ENCODE data around the gene MAP3K9. TPM values are rescaled to one million over a fixed set of nuclear protein-coding genes. Genes with fewer than 3 reads are reported as not detected.
"Not testable (repeated sequence)": the region's sequence is repeated elsewhere in the genome, so short reads cannot be mapped to it uniquely, and the experiment has no call there.

The MAP3K9 gene
- total RNA-seq, 1 donor from 2014 or later, result 20.1 TPM

DNA sequence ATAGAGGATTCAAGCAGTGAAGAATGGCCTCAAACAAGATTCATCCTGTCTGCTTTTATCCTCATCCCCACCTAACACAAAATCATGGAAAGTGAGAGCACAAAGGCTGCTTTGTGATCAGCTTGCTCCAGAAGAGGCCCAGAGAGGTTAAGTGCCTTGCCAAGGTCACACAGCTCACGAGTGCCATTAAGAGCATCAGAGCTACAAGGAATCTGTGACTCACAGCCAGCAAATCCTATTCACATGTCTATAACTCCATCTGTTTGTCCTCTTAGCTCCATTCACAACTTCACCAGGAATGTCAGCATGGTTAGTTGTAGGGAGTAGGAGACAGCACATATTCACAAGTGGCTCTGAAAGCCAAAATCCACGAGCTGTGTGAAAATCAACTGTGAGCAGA, 87.8 kb downstream of the MAP3K9 start:
- no peak for ATAC-seq

- ATAC-seq, result peak; percentile 98
Measured at GRCh38 chr14:70718383-70719118, 90.8 kb downstream of the MAP3K9 start.

GRCh38 chr14:70716958-70717357, 92.4 kb downstream of the MAP3K9 start:
- ATAC-seq, result no peak

- ATAC-seq, result no peak
Measured at GRCh38 chr14:70716483-70716882, 92.8 kb downstream of the MAP3K9 start.

DNA sequence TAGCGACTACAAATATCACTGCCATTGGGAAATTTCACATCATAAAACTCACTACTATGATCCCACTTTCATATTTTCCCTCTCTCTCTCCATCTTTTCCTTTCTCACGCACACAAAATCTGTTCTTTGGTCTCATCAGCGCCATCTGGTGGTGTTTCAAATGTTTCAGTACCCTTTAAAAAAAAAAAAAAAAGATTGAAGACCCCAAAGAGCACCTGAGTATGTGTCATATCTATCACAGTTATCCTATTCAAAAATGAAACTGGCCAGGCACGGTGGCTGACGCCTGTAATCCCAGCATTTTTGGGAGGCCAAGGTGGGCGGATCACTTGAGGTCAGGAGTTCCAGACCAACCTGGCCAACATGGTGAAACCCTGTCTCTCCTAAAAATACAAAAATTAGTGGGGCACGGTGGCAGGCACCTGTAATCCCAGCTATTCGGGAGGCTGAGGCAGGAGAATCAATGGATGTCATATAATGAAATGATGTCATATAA, 95.2 kb downstream of the MAP3K9 start:
- ATAC-seq, result no peak

DNA sequence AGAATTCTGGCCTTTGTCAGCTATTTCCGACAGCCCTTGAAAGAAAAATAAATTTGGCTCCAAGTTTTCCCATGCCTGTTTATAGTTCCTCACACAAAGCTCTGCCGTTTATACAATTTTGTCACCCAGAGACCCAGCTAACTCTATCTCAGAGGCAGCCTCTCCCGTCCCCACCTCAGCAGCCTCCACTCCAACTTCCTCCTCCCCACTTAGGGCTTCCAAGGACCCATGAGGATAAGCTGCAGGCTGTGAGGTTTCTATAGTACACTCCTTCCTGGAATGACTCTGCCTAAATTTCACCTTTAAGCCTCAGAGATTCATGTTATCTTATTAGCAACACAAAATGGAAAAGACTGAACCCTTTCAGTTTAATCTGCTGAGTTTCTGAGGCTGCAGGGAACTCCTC, 95.8 kb downstream of the MAP3K9 start:
- no peak for ATAC-seq

- no peak for ATAC-seq
Measured at GRCh38 chr14:70713096-70713495, 96.2 kb downstream of the MAP3K9 start.

- no peak for ATAC-seq
Measured at GRCh38 chr14:70711451-70711850, 97.9 kb downstream of the MAP3K9 start.

- ATAC-seq, result peak; percentile 64
Measured at GRCh38 chr14:70709726-70710382, 99.5 kb downstream of the MAP3K9 start.

DNA sequence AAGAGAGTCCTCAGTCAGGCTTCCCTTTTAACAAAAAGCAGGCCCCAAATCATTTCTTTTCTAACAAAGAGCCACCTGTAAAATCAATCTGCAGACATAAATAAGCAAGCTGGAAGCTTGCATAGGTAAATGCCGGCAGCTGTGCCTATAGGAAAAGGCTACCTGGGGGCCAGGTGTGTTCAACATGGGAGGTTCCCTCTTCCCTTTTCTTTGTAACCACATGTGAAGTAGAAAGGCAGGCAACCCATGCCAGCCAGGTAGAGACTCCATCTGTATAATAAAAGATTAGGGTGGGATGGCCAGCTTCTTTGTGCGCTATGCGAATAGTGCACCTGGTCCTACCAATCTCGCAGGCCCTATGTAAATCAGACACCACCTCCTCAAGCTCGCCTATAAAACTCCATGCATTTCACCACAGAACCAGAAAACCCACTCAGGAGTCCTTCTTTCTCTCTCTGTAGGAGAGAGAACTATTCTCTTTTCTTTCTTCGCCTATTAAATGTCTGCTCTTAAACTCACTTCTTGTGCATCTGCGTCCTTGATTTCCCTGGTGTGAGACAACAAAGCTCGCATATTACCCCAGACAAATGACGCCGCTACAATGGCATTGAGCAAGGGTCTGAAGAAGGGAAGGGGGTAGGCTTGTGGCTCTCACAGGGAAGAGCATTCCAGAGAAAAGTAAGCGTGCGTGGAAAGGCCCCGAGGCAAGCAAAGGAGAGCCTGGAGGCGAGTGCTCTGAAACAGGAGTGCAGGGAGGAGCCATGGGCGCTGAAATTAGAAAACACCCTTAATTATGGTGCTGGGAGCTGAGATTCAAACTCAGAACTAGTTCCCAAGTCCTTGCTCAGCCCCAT, 100.4 kb downstream of the MAP3K9 start:
- ATAC-seq, result no peak

- ATAC-seq, result peak; percentile 97
Measured at GRCh38 chr14:70707138-70708038, 101.9 kb downstream of the MAP3K9 start.

GRCh38 chr14:70706177-70706576, 103.1 kb downstream of the MAP3K9 start:
- ATAC-seq, result no peak

DNA sequence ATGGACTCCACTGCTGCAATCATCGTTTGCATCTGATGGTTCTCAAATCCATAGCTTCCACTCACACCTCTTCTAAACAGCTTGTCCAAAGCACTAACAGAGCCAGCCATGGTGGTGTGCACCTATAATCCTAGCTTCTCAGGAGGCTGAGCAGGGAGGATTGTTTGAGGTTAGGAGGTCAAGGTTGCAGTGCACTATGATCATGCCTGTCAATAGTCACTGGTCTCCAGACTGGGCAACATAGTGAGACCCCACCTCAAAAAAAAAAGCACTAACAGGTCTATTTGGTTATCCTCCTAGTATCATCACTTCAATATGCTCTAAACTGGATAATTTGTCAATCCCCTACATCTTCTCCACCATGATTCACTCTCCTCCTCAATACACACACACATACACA, 104.4 kb downstream of the MAP3K9 start:
- ATAC-seq, result no peak

DNA sequence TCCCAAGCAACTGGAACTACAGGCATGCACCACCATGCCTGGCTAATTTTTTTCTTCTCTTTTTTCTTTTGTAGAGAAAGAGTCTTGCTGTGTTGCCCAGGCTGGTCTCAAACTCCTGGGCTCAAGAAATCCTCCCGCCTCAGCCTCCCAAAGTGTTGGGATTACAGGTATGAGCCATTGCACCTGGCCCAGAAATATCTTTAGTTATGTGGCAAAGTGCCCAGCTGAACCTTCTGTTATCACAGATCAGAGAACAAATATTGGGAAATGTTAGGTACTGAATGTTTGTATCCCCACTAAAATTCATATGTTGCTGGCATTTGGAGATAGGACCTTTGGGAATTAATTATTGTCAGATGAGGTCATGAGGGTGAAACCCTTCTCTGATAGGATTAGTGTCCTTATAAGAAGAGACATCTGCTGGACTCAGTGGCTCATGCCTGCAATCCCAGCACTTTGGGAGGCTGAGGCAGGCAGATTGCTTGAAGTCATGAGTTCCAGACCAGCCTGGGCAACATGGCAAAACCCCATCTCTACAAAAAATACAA, 105.6 kb downstream of the MAP3K9 start:
- not testable (repeated sequence) for ATAC-seq

GRCh38 chr14:70702161-70702560, 107.2 kb downstream of the MAP3K9 start:
- ATAC-seq, result peak; percentile 61

DNA sequence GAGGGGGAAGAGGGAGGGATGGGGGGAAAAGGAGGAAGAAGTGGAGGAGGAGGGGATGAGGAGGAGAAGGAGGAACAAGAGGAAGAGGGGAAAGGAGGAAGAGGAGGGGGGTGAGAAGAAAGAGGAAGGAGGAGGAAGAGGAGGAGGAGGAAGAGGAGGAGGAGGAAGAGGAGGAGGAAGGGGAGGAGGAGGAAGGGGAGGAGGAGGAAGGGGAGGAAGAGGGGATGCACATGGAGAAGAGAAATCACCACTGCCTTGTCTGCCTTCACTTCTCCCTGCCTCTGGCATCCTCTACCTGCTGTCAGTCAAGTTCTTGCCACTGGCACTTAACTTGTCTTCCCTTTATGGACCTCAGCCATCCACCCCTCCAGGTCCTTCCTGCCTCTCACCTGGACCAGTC, 107.7 kb downstream of the MAP3K9 start:
- ATAC-seq, result no peak

GRCh38 chr14:70700955-70701585, 108.2 kb downstream of the MAP3K9 start:
- ATAC-seq, result no peak

DNA sequence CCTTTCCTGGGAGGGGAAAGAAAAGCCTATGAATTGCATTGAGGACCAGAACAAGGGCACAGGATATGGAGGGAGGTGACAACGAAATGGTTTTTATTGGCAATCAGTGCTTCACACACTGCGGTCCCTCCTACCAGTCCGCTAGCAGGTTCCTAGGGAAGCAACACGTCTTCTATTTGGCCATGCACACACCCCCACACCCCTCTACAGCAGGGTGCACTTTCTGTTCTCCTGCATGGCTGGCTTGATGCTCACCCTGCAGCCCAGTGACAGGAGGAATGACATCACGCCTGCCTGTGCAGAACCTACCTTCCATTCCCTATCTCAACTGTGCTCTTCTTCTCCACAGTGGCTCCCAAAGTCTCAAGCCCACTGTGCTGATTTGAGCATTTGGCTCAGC, 109.7 kb downstream of the MAP3K9 start:
- ATAC-seq, result peak; percentile 2

- ATAC-seq, result peak; percentile 73
Measured at GRCh38 chr14:70698288-70698687, 111.0 kb downstream of the MAP3K9 start.

DNA sequence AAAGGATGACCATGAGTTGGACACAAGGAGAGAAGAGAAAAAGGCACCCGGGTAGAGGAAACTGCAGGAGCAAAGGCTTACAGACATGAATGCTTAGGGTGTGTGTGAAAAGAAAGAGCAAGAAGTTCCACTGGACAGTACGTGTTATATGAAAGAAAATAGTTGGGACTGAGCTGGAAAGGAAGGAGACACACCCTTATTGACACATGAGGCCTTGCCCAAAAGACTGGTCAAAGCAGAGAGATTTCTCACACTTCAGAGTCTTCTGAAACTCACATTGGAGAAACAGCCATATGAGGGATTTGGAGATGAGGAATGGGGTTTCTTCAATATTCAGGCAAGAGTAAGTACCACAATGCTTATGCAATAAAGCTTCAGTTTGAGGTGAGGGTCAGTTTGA, 111.6 kb downstream of the MAP3K9 start:
- peak; percentile 63 for ATAC-seq

- no peak for ATAC-seq
Measured at GRCh38 chr14:70696026-70696425, 113.3 kb downstream of the MAP3K9 start.

All from esophagus mucosa (tissue), 1 donor.